Measurements from ENCODE around the gene IDS. TPM values are rescaled to one million over a fixed set of nuclear protein-coding genes. Genes with fewer than 3 reads are reported as not detected.
"Not testable (repeated sequence)": the region's sequence is repeated elsewhere in the genome, so short reads cannot be mapped to it uniquely, and the experiment has no call there.

IDS gene
- total RNA-seq, 1 donor from 2014 or later = 67.6 TPM

DNA sequence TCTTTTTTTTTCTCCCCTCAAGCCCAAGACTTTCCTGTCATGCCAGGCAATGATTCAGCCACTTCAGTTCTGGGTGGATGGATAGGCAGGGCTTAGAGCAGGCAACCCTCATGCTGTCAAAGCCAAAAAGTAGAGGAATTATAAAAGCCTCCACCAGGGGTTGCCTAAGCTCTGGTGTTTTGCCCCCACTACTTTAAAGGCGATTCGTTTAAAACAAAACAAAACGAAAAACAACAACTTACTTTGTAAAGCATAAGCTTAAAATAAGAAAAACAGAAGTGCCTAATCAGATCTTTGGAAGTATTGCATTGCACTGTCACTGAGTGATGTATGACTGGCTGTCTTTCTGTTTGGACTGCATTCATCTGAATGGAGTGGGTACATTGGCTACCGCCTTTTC is 5.3 kb upstream of the IDS start:
- H3K27me3 Mint-ChIP-seq (ENCODE audit: unreplicated experiment) = peaks cover 2% of the 10 kb centered on the region
- H3K36me3 Mint-ChIP-seq (ENCODE audit: unreplicated experiment) = no peaks in the 10 kb centered on the region
- DNase-seq (ENCODE audit: extremely low spot score, unreplicated experiment) = no peak
- no peak overlapping the region for H3K27ac Mint-ChIP-seq (ENCODE audit: unreplicated experiment)
- peaks cover 4% of the 10 kb centered on the region for H3K9me3 Mint-ChIP-seq (ENCODE audit: unreplicated experiment)
- TF ChIP-seq CTCF (IDR thresholded peaks at IDR 0.05) = no peak
- peaks cover 4% of the 10 kb centered on the region for H3K4me1 Mint-ChIP-seq (ENCODE audit: unreplicated experiment)
- H3K4me3 Mint-ChIP-seq (ENCODE audit: unreplicated experiment) = no peak overlapping the region

GRCh38 chrX:149508467-149508866 is 3.4 kb upstream of the IDS start:
- DNase-seq (ENCODE audit: extremely low spot score, unreplicated experiment) = no peak
- peaks cover 11% of the 10 kb centered on the region for H3K4me1 Mint-ChIP-seq (ENCODE audit: unreplicated experiment)
- peaks cover 4% of the 10 kb centered on the region for H3K9me3 Mint-ChIP-seq (ENCODE audit: unreplicated experiment)
- H3K27ac Mint-ChIP-seq (ENCODE audit: unreplicated experiment) = no peak overlapping the region
- H3K27me3 Mint-ChIP-seq (ENCODE audit: unreplicated experiment) = peaks cover 2% of the 10 kb centered on the region
- no peak overlapping the region for H3K4me3 Mint-ChIP-seq (ENCODE audit: unreplicated experiment)
- TF ChIP-seq CTCF (IDR thresholded peaks at IDR 0.05) = no peak
- no peaks in the 10 kb centered on the region for H3K36me3 Mint-ChIP-seq (ENCODE audit: unreplicated experiment)

GRCh38 chrX:149506349-149506748 is 1.2 kb upstream of the IDS start:
- Mint-ChIP-seq H3K27me3 (ENCODE audit: unreplicated experiment) (peaks cover 2% of the 10 kb centered on the region), H3K36me3 (ENCODE audit: unreplicated experiment) (no peaks in the 10 kb centered on the region), H3K27ac (ENCODE audit: unreplicated experiment) (no peak overlapping the region), H3K9me3 (ENCODE audit: unreplicated experiment) (peaks cover 4% of the 10 kb centered on the region), H3K4me3 (ENCODE audit: unreplicated experiment) (no peak overlapping the region), H3K4me1 (ENCODE audit: unreplicated experiment) (peaks cover 11% of the 10 kb centered on the region)
- no peak for DNase-seq (ENCODE audit: extremely low spot score, unreplicated experiment)
- TF ChIP-seq CTCF (IDR thresholded peaks at IDR 0.05) = no peak

- Mint-ChIP-seq H3K27ac (ENCODE audit: unreplicated experiment) (peak overlapping the region; percentile 86), H3K36me3 (ENCODE audit: unreplicated experiment) (no peaks in the 10 kb centered on the region), H3K9me3 (ENCODE audit: unreplicated experiment) (peaks cover 4% of the 10 kb centered on the region), H3K27me3 (ENCODE audit: unreplicated experiment) (peaks cover 2% of the 10 kb centered on the region), H3K4me1 (ENCODE audit: unreplicated experiment) (peaks cover 11% of the 10 kb centered on the region), H3K4me3 (ENCODE audit: unreplicated experiment) (peak overlapping the region; percentile 81)
- DNase-seq (ENCODE audit: extremely low spot score, unreplicated experiment) = no peak
- TF ChIP-seq CTCF (IDR thresholded peaks at IDR 0.05) = no peak
Observed at GRCh38 chrX:149505671-149506070, 565 bp upstream of the IDS start.

DNA sequence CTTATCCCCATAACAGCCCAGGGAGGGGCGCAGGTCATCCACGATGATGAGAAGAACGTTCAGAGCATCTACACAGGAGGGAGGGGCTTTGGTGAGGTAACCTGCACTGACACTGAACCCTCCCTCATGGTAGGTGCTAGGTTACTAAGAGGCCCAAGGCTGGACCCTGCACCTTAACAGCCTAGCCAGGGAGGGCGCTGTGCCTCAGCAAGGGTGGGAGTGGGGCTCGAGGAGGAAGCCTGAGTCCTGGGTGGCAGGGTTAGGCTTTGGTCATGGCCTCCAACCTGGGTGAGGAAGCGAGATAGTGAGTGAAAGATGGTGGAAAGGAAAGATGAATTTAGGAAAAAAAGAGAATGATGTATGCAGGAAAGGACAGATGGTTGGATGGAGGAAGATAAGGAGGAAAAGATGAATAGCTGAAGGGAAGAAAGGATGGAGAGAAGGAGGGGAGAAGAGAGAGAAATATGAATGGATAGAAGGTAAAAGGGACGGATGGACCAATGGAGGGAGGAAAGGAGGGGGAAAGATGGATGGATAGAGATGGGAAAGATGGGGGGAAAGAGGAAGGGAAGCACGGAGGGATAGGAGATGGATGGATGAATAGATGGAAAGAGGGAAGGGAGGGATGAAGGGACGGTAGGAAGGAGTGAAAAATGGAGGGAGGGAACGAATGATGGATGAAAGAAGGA is 736 bp downstream of the IDS start:
- no peak for TF ChIP-seq CTCF (IDR thresholded peaks at IDR 0.05)
- no peak for DNase-seq (ENCODE audit: extremely low spot score, unreplicated experiment)
- H3K4me1 Mint-ChIP-seq (ENCODE audit: unreplicated experiment) = peaks cover 11% of the 10 kb centered on the region
- peak overlapping the region; percentile 86 for H3K27ac Mint-ChIP-seq (ENCODE audit: unreplicated experiment)
- peaks cover 4% of the 10 kb centered on the region for H3K9me3 Mint-ChIP-seq (ENCODE audit: unreplicated experiment)
- peaks cover 2% of the 10 kb centered on the region for H3K36me3 Mint-ChIP-seq (ENCODE audit: unreplicated experiment)
- peak overlapping the region; percentile 81 for H3K4me3 Mint-ChIP-seq (ENCODE audit: unreplicated experiment)
- peaks cover 2% of the 10 kb centered on the region for H3K27me3 Mint-ChIP-seq (ENCODE audit: unreplicated experiment)

DNA sequence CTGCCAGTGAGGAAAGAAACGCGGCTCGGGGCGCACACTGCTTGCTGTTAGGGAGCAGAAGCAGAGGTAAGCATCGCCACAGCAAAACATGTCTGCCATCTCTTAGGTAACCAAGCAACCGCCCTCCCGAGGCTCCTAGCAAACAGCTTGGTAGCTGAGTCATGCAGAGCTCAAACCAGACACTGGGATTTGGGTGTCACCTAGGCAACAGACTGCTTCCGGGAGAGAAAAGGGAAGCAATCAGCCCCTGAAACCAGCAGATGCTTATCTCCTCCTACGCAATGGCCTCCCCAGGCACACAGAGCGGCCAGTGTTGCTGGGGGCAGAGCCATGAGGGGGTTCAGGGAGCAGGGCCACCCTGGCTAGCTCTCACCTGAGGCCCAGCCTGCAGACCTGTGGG is 1.7 kb downstream of the IDS start:
- H3K27ac Mint-ChIP-seq (ENCODE audit: unreplicated experiment); H3K9me3 Mint-ChIP-seq (ENCODE audit: unreplicated experiment); H3K27me3 Mint-ChIP-seq (ENCODE audit: unreplicated experiment); DNase-seq (ENCODE audit: extremely low spot score, unreplicated experiment); H3K36me3 Mint-ChIP-seq (ENCODE audit: unreplicated experiment): not testable (repeated sequence)
- H3K4me3 Mint-ChIP-seq (ENCODE audit: unreplicated experiment) = peak overlapping the region; percentile 32
- H3K4me1 Mint-ChIP-seq (ENCODE audit: unreplicated experiment) = peaks cover 11% of the 10 kb centered on the region

- DNase-seq (ENCODE audit: extremely low spot score, unreplicated experiment); H3K4me3 Mint-ChIP-seq (ENCODE audit: unreplicated experiment); H3K27ac Mint-ChIP-seq (ENCODE audit: unreplicated experiment); H3K9me3 Mint-ChIP-seq (ENCODE audit: unreplicated experiment); H3K36me3 Mint-ChIP-seq (ENCODE audit: unreplicated experiment); H3K27me3 Mint-ChIP-seq (ENCODE audit: unreplicated experiment): not testable (repeated sequence)
- peaks cover 11% of the 10 kb centered on the region for H3K4me1 Mint-ChIP-seq (ENCODE audit: unreplicated experiment)
Observed at GRCh38 chrX:149502923-149503322, 2.2 kb downstream of the IDS start.

Measured in osteocyte (in vitro differentiated cells).